ENCODE results near the gene ASB13. TPM values are rescaled to one million over a fixed set of nuclear protein-coding genes. Genes with fewer than 3 reads are reported as not detected.

Gene ASB13
- polyA plus RNA-seq, 3 donors: 13.3 to 44.1 (median 37.8) TPM

GRCh38 chr10:5600908-5601307, 65.5 kb downstream of the ASB13 start:
- TF ChIP-seq CTCF (IDR thresholded peaks at IDR 0.05): no peak
- H3K4me1 Mint-ChIP-seq: peaks cover 2% of the 10 kb centered on the region
- no peak for DNase-seq
- intact Hi-C loops (cut with micrococcal nuclease): no loop called here
- 93% methylated on average over 3 of the region's 5 CpGs for WGBS (ENCODE audit: insufficient coverage)
- H3K79me2 ChIP-seq (ENCODE audit: insufficient read depth, low read length): no peaks in the 10 kb centered on the region
- H3K4me3 ChIP-seq (replicated peaks in 1 of 3; ENCODE audit: low read depth in 2 of 3, low read length in 3 of 3): no peak overlapping the region
- no peak overlapping the region for H3K9ac ChIP-seq (ENCODE audit: insufficient read depth, low read length, poor library complexity, severe bottlenecking)
- H3K9me3 ChIP-seq (replicated peaks in 1 of 2; ENCODE audit: control insufficient read depth in 1 of 2, insufficient read depth in 1 of 2, low read length in 2 of 2): peaks cover 0 to 7% of the 10 kb centered on the region in 2 donors
- peaks cover 1 to 5% (median 3%) of the 10 kb centered on the region in 3 donors for H3K27me3 Mint-ChIP-seq (ENCODE audit: low read depth in 3 of 3)
- no peaks in the 10 kb centered on the region for H3K27me3 ChIP-seq (ENCODE audit: control insufficient read depth in 2 of 2, insufficient read depth in 2 of 2, low read length in 2 of 2)
- peaks cover 0 to 8% (median 5%) of the 10 kb centered on the region in 7 donors for H3K9me3 Mint-ChIP-seq
- no peaks in the 10 kb centered on the region for H3K36me3 Mint-ChIP-seq
- H3K4me1 ChIP-seq (ENCODE audit: control insufficient read depth in 1 of 2, insufficient read depth in 2 of 2, low read length in 2 of 2): no peaks in the 10 kb centered on the region
- H2AFZ ChIP-seq (ENCODE audit: insufficient read depth, low read depth, low read length, poor library complexity, severe bottlenecking): no peak overlapping the region
- H3K36me3 ChIP-seq (replicated peaks in 1 of 2; ENCODE audit: control insufficient read depth in 1 of 2, insufficient read depth in 2 of 2, low read length in 2 of 2): no peaks in the 10 kb centered on the region
- no peak overlapping the region for H3K4me2 ChIP-seq (replicated peaks; ENCODE audit: extremely low read depth, low read length, poor library complexity, severe bottlenecking)
- H3K4me3 Mint-ChIP-seq: no peak overlapping the region
- no peak overlapping the region for H3K27ac ChIP-seq (ENCODE audit: low read depth in 1 of 2, low read length in 2 of 2)
- H4K20me1 ChIP-seq (ENCODE audit: insufficient read depth, low read length): no peaks in the 10 kb centered on the region
- H3K27ac Mint-ChIP-seq: no peak overlapping the region

- H3K4me3 Mint-ChIP-seq: no peak overlapping the region
- Histone ChIP-seq H3K9me3 (replicated peaks in 1 of 2; ENCODE audit: control insufficient read depth in 1 of 2, insufficient read depth in 1 of 2, low read length in 2 of 2) (peaks cover 0 to 7% of the 10 kb centered on the region in 2 donors), H3K79me2 (ENCODE audit: insufficient read depth, low read length) (no peaks in the 10 kb centered on the region), H3K27me3 (ENCODE audit: control insufficient read depth in 2 of 2, insufficient read depth in 2 of 2, low read length in 2 of 2) (no peaks in the 10 kb centered on the region), H3K36me3 (replicated peaks in 1 of 2; ENCODE audit: control insufficient read depth in 1 of 2, insufficient read depth in 2 of 2, low read length in 2 of 2) (no peaks in the 10 kb centered on the region), H3K4me2 (replicated peaks; ENCODE audit: extremely low read depth, low read length, poor library complexity, severe bottlenecking) (no peak overlapping the region), H2AFZ (ENCODE audit: insufficient read depth, low read depth, low read length, poor library complexity, severe bottlenecking) (no peak overlapping the region), H3K27ac (ENCODE audit: low read depth in 1 of 2, low read length in 2 of 2) (no peak overlapping the region), H3K9ac (ENCODE audit: insufficient read depth, low read length, poor library complexity, severe bottlenecking) (no peak overlapping the region), H4K20me1 (ENCODE audit: insufficient read depth, low read length) (no peaks in the 10 kb centered on the region), H3K4me3 (replicated peaks in 1 of 3; ENCODE audit: low read depth in 2 of 3, low read length in 3 of 3) (no peak overlapping the region), H3K4me1 (ENCODE audit: control insufficient read depth in 1 of 2, insufficient read depth in 2 of 2, low read length in 2 of 2) (no peaks in the 10 kb centered on the region)
- intact Hi-C loops (cut with micrococcal nuclease): no loop called here
- peaks cover 2% of the 10 kb centered on the region for H3K4me1 Mint-ChIP-seq
- H3K27me3 Mint-ChIP-seq (ENCODE audit: low read depth in 3 of 3): peaks cover 1 to 7% (median 5%) of the 10 kb centered on the region in 3 donors
- H3K27ac Mint-ChIP-seq: no peak overlapping the region
- H3K9me3 Mint-ChIP-seq: peaks cover 0 to 8% (median 5%) of the 10 kb centered on the region in 7 donors
- WGBS (ENCODE audit: insufficient coverage): 78% methylated on average over 12 of the region's 23 CpGs
- TF ChIP-seq CTCF (IDR thresholded peaks at IDR 0.05): no peak
- H3K36me3 Mint-ChIP-seq: no peaks in the 10 kb centered on the region
- DNase-seq: no peak
Measured at GRCh38 chr10:5599613-5600520, 66.5 kb downstream of the ASB13 start.

Data from CD14-positive monocyte (primary cell).